HEK293 (cell line): ENCODE measurements around the gene LPO.

ENCODE experiments used
- TSHZ1 ChIP-seq: fragments of 450-650 bp; formaldehyde crosslinking; IDR thresholded peaks from 2 replicates; pipeline ENCODE4 v1.5.1; 2016; ENCODE audit warnings: missing biosample characterization, missing genetic modification characterization, borderline replicate concordance
- ZNF423 ChIP-seq: fragments of 450-650 bp; formaldehyde crosslinking; IDR thresholded peaks from 2 replicates; pipeline ENCODE4 v1.5.1; 2016; ENCODE audit warnings: missing biosample characterization, missing genetic modification characterization

- TF ChIP-seq ZNF423 (tag by site-specific recombination) = no peak
- no peak for TF ChIP-seq TSHZ1 (tag by site-specific recombination)
These were observed 19.2 kb upstream of the LPO start, which contains the start of gene MKS1 for GRCh38 chr17:58219007-58219788.
